HepG2 (cell line): ENCODE measurements around the gene FGF23. TPM values are rescaled to one million over a fixed set of nuclear protein-coding genes. Genes with fewer than 3 reads are reported as not detected.

Experiments used
- NCOA2 ChIP-seq: sonication (generic); formaldehyde crosslinking; IDR thresholded peaks from 2 replicates; pipeline ENCODE4 v1.8.0; 2022; ENCODE audit warnings: inconsistent platforms
- RARA ChIP-seq: IDR thresholded peaks from 2 replicates; pipeline ENCODE4 v1.6.1; 2016; ENCODE audit warnings: missing genetic modification reagents, missing compliant biosample characterization
- RNF2 ChIP-seq: fragments of 450-650 bp; conservative IDR thresholded peaks from 2 replicates; pipeline ENCODE4 v1.6.1; 2016; ENCODE audit warnings: low read depth
- SOX6 ChIP-seq, 2 experiments: fragments of 450-650 bp in 1 of 2; sonication (generic) in 1 of 2; formaldehyde crosslinking in 1 of 2; IDR thresholded peaks; 2 replicates each; pipeline versions ENCODE4 v1.4.0 to v1.6.1; 2017 to 2020; ENCODE audit warnings: antibody characterized with exemption in 1 of 2, mild to moderate bottlenecking in 1 of 2, missing genetic modification reagents in 1 of 2
- STAG1 ChIP-seq: sonication (generic); formaldehyde crosslinking; IDR thresholded peaks from 2 replicates; pipeline ENCODE4 v1.4.0; 2020; ENCODE audit warnings: missing genetic modification reagents
- ZFP1 ChIP-seq: IDR thresholded peaks from 2 replicates; pipeline ENCODE4 v1.6.1; 2016
- ZNF17 ChIP-seq: sonication (generic); formaldehyde crosslinking; IDR thresholded peaks from 2 replicates; pipeline ENCODE4 v1.5.0; 2020; ENCODE audit warnings: mild to moderate bottlenecking, missing genetic modification reagents
- ZNF746 ChIP-seq: sonication (generic); formaldehyde crosslinking; IDR thresholded peaks from 2 replicates; pipeline ENCODE4 v1.8.0; 2022; ENCODE audit warnings: mild to moderate bottlenecking, missing genetic modification reagents
- ZSCAN22 ChIP-seq: sonication (generic); formaldehyde crosslinking; IDR thresholded peaks from 2 replicates; pipeline ENCODE4 v1.4.0; 2020; ENCODE audit warnings: mild to moderate bottlenecking, missing genetic modification reagents
- ZSCAN9 ChIP-seq: IDR thresholded peaks from 2 replicates; pipeline ENCODE4 v1.6.1; 2016; ENCODE audit warnings: borderline replicate concordance
- polyA plus RNA-seq, 8 experiments: library from polyadenylated mRNA; depleted of rRNA in 3 of 8; stranded (reverse) in 7 of 8; unstranded in 1 of 8; fragments of >200 nt; fragmentation: Illumina TruSeq in 4 of 8; extraction: Trizol in 4 of 8; gene quantifications; 2 replicates each; pipeline versions ENCODE4 v1.2.1 to v1.2.3, GENCODE V29; 2011 to 2016; ENCODE audit warnings: low read depth in 4 of 8, missing spikeins in 1 of 8, mixed read lengths in 1 of 8; ENCODE audit not compliant: insufficient read depth in 1 of 8
- total RNA-seq, 5 experiments: library from RNA; depleted of rRNA; stranded (reverse); fragments of >200 nt; fragmentation: Illumina TruSeq; extraction: Trizol; gene quantifications; 2 replicates each; pipeline ENCODE4 v1.2.3, GENCODE V29; 2016; ENCODE audit warnings: low read depth in 1 of 5
- TF ChIP-seq, protein P1 (sequence below): sonication (generic); formaldehyde crosslinking; IDR thresholded peaks from 2 replicates; pipeline ENCODE4 v1.5.0; 2020; ENCODE audit warnings: mild to moderate bottlenecking, missing genetic modification reagents, borderline replicate concordance
- TF ChIP-seq, protein P2 (sequence below): sonication (generic); formaldehyde crosslinking; IDR thresholded peaks from 2 replicates; pipeline ENCODE4 v1.5.0; 2020; ENCODE audit warnings: mild to moderate bottlenecking, missing genetic modification reagents
- TF ChIP-seq, protein P3 (sequence below): sonication (generic); formaldehyde crosslinking; IDR thresholded peaks from 2 replicates; pipeline ENCODE4 v1.5.0; 2020; ENCODE audit warnings: missing genetic modification reagents, mild to moderate bottlenecking, borderline replicate concordance
- TF ChIP-seq, protein P4 (sequence below): conservative IDR thresholded peaks from 2 replicates; pipeline ENCODE4 v1.6.1; 2018; ENCODE audit warnings: missing genetic modification reagents
- TF ChIP-seq, protein P5 (sequence below): sonication (generic); formaldehyde crosslinking; IDR thresholded peaks from 2 replicates; pipeline ENCODE4 v1.5.0; 2020; ENCODE audit warnings: mild to moderate bottlenecking, missing genetic modification reagents, moderate library complexity

The FGF23 gene
- total and polyA plus RNA-seq, 2 of the 13 experiments (the other 11 are each of a cell fraction or from before 2014, with no cell fraction given) = not detected

DNA sequence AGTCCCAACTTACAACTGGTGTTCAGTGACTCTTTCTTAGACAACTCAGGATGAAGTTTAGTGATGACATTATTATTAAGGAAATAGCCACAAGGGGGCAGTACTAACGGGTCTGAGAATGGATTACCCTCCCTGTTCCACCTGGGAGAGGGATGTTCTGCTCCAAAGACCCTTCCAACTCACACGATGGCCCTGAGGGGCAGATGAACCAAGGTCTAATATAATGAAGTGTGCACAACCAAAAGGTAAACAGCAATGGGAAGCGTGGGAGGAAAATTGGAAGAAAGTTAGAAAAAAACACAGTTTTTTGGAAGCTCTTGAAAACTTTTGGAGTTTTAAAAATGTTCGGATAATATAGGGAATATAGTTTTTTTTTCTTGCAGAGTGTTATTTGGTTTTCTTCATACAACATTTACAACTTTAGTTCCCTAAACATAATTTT, 42.1 kb upstream of the FGF23 start (continued):
- TF ChIP-seq, protein P1, sequence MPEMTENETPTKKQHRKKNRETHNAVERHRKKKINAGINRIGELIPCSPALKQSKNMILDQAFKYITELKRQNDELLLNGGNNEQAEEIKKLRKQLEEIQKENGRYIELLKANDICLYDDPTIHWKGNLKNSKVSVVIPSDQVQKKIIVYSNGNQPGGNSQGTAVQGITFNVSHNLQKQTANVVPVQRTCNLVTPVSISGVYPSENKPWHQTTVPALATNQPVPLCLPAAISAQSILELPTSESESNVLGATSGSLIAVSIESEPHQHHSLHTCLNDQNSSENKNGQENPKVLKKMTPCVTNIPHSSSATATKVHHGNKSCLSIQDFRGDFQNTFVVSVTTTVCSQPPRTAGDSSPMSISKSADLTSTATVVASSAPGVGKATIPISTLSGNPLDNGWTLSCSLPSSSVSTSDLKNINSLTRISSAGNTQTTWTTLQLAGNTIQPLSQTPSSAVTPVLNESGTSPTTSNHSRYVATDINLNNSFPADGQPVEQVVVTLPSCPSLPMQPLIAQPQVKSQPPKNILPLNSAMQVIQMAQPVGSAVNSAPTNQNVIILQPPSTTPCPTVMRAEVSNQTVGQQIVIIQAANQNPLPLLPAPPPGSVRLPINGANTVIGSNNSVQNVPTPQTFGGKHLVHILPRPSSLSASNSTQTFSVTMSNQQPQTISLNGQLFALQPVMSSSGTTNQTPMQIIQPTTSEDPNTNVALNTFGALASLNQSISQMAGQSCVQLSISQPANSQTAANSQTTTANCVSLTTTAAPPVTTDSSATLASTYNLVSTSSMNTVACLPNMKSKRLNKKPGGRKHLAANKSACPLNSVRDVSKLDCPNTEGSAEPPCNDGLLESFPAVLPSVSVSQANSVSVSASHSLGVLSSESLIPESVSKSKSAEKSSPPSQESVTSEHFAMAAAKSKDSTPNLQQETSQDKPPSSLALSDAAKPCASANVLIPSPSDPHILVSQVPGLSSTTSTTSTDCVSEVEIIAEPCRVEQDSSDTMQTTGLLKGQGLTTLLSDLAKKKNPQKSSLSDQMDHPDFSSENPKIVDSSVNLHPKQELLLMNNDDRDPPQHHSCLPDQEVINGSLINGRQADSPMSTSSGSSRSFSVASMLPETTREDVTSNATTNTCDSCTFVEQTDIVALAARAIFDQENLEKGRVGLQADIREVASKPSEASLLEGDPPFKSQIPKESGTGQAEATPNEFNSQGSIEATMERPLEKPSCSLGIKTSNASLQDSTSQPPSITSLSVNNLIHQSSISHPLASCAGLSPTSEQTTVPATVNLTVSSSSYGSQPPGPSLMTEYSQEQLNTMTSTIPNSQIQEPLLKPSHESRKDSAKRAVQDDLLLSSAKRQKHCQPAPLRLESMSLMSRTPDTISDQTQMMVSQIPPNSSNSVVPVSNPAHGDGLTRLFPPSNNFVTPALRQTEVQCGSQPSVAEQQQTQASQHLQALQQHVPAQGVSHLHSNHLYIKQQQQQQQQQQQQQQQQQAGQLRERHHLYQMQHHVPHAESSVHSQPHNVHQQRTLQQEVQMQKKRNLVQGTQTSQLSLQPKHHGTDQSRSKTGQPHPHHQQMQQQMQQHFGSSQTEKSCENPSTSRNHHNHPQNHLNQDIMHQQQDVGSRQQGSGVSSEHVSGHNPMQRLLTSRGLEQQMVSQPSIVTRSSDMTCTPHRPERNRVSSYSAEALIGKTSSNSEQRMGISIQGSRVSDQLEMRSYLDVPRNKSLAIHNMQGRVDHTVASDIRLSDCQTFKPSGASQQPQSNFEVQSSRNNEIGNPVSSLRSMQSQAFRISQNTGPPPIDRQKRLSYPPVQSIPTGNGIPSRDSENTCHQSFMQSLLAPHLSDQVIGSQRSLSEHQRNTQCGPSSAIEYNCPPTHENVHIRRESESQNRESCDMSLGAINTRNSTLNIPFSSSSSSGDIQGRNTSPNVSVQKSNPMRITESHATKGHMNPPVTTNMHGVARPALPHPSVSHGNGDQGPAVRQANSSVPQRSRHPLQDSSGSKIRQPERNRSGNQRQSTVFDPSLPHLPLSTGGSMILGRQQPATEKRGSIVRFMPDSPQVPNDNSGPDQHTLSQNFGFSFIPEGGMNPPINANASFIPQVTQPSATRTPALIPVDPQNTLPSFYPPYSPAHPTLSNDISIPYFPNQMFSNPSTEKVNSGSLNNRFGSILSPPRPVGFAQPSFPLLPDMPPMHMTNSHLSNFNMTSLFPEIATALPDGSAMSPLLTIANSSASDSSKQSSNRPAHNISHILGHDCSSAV (CRISPR knock-in tag) = no peak
- TF ChIP-seq, protein P2, sequence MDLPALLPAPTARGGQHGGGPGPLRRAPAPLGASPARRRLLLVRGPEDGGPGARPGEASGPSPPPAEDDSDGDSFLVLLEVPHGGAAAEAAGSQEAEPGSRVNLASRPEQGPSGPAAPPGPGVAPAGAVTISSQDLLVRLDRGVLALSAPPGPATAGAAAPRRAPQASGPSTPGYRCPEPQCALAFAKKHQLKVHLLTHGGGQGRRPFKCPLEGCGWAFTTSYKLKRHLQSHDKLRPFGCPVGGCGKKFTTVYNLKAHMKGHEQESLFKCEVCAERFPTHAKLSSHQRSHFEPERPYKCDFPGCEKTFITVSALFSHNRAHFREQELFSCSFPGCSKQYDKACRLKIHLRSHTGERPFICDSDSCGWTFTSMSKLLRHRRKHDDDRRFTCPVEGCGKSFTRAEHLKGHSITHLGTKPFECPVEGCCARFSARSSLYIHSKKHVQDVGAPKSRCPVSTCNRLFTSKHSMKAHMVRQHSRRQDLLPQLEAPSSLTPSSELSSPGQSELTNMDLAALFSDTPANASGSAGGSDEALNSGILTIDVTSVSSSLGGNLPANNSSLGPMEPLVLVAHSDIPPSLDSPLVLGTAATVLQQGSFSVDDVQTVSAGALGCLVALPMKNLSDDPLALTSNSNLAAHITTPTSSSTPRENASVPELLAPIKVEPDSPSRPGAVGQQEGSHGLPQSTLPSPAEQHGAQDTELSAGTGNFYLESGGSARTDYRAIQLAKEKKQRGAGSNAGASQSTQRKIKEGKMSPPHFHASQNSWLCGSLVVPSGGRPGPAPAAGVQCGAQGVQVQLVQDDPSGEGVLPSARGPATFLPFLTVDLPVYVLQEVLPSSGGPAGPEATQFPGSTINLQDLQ (CRISPR knock-in tag) = no peak
- TF ChIP-seq, protein P3, sequence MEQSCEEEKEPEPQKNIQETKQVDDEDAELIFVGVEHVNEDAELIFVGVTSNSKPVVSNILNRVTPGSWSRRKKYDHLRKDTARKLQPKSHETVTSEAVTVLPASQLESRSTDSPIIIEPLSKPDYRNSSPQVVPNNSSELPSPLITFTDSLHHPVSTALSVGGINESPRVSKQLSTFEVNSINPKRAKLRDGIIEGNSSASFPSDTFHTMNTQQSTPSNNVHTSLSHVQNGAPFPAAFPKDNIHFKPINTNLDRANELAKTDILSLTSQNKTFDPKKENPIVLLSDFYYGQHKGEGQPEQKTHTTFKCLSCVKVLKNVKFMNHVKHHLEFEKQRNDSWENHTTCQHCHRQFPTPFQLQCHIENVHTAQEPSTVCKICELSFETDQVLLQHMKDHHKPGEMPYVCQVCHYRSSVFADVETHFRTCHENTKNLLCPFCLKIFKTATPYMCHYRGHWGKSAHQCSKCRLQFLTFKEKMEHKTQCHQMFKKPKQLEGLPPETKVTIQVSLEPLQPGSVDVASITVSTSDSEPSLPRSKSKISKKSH (CRISPR knock-in tag) = no peak
- no peak for TF ChIP-seq ZNF746
- TF ChIP-seq ZFP1 (CRISPR knock-in tag) = no peak
- TF ChIP-seq, protein P4, sequence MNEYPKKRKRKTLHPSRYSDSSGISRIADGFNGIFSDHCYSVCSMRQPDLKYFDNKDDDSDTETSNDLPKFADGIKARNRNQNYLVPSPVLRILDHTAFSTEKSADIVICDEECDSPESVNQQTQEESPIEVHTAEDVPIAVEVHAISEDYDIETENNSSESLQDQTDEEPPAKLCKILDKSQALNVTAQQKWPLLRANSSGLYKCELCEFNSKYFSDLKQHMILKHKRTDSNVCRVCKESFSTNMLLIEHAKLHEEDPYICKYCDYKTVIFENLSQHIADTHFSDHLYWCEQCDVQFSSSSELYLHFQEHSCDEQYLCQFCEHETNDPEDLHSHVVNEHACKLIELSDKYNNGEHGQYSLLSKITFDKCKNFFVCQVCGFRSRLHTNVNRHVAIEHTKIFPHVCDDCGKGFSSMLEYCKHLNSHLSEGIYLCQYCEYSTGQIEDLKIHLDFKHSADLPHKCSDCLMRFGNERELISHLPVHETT = no peak
- TF ChIP-seq RNF2 = no peak
- peak; percentile 54 for TF ChIP-seq STAG1 (CRISPR knock-in tag)
- TF ChIP-seq RARA (CRISPR knock-in tag) = no peak
- TF ChIP-seq, protein P5, sequence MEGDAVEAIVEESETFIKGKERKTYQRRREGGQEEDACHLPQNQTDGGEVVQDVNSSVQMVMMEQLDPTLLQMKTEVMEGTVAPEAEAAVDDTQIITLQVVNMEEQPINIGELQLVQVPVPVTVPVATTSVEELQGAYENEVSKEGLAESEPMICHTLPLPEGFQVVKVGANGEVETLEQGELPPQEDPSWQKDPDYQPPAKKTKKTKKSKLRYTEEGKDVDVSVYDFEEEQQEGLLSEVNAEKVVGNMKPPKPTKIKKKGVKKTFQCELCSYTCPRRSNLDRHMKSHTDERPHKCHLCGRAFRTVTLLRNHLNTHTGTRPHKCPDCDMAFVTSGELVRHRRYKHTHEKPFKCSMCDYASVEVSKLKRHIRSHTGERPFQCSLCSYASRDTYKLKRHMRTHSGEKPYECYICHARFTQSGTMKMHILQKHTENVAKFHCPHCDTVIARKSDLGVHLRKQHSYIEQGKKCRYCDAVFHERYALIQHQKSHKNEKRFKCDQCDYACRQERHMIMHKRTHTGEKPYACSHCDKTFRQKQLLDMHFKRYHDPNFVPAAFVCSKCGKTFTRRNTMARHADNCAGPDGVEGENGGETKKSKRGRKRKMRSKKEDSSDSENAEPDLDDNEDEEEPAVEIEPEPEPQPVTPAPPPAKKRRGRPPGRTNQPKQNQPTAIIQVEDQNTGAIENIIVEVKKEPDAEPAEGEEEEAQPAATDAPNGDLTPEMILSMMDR = peak; percentile 67
- TF ChIP-seq ZSCAN22 = no peak
- no peak for TF ChIP-seq NCOA2 (CRISPR knock-in tag)
- no peak for TF ChIP-seq ZSCAN9
- no peak for TF ChIP-seq ZNF17 (CRISPR knock-in tag)
- TF ChIP-seq SOX6 (IDR thresholded peaks at IDR 0.05) = no peak
- TF ChIP-seq SOX6 (CRISPR knock-in tag; IDR thresholded peaks at IDR 0.05) = no peak
